ENCODE data around the gene GRIA2. TPM values are rescaled to one million over a fixed set of nuclear protein-coding genes. Genes with fewer than 3 reads are reported as not detected.

Gene GRIA2
- total RNA-seq, 2 donors from 2014 or later, result not detected

DNA sequence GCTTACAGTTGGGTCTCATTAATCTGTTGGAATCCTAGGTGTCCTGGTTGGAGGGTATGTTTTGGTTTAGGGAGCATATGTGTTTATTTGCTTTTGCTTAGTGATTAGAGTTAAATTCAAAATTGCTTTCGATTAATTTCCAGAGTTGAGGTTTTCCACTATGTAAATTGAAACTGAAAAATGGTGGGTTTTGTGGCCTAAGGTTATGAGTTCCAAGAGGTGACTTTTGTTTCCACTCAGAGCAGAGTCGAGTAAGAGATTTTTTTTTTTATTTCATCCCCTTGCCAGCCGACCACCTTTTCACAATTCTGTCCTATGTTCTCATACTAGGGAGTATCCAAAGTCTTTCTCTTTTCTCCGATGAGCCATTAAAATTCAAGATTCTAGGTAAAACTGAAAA is 66.9 kb downstream of the GRIA2 start:
- Histone ChIP-seq H3K4me3 (no peak overlapping the region), H3K36me3 (no peaks in the 10 kb centered on the region)
- TF ChIP-seq CTCF (IDR thresholded peaks at IDR 0.05), result no peak

GRCh38 chr4:157290622-157291021 is 70.1 kb downstream of the GRIA2 start:
- H3K4me1 ChIP-seq, result no peaks in the 10 kb centered on the region
- no peak for TF ChIP-seq CTCF (IDR thresholded peaks at IDR 0.05)
- no peak for DNase-seq (ENCODE audit: low spot score)
- H3K27ac ChIP-seq, result no peak overlapping the region
- H3K27me3 ChIP-seq, result no peaks in the 10 kb centered on the region
- no peaks in the 10 kb centered on the region for H3K36me3 ChIP-seq
- no peaks in the 10 kb centered on the region for H3K9me3 ChIP-seq
- no peak overlapping the region for H3K4me3 ChIP-seq

More for the DNA sequence above, 66.9 kb downstream of the GRIA2 start:
- Histone ChIP-seq H3K27ac (no peak overlapping the region), H3K27me3 (no peaks in the 10 kb centered on the region), H3K9me3 (no peaks in the 10 kb centered on the region), H3K4me1 (no peaks in the 10 kb centered on the region)
- DNase-seq (ENCODE audit: low spot score), result no peak

DNA sequence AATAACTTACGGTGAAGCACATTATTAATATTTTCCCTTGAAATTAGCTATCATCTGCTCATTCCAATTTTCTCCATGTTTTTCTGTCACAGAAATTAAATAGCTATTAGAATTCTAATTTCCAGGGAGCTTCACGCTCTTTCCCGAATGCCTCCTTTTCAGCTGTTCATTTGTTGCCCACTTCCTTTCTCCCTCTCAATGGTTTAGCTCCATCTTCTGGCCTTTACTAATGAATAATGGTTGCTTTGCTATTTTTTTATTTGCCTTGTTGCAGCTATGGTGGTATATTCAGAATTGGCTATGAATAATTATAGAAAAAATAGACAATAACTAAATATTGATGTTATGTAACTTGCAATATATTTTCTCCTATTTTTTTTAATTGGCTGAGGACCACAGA is 70.5 kb downstream of the GRIA2 start:
- no peaks in the 10 kb centered on the region for H3K9me3 ChIP-seq
- no peak for TF ChIP-seq CTCF (IDR thresholded peaks at IDR 0.05)
- no peak for DNase-seq (ENCODE audit: low spot score)
- no peaks in the 10 kb centered on the region for H3K36me3 ChIP-seq
- H3K4me1 ChIP-seq, result no peaks in the 10 kb centered on the region
- no peaks in the 10 kb centered on the region for H3K27me3 ChIP-seq
- no peak overlapping the region for H3K27ac ChIP-seq
- H3K4me3 ChIP-seq, result no peak overlapping the region

DNA sequence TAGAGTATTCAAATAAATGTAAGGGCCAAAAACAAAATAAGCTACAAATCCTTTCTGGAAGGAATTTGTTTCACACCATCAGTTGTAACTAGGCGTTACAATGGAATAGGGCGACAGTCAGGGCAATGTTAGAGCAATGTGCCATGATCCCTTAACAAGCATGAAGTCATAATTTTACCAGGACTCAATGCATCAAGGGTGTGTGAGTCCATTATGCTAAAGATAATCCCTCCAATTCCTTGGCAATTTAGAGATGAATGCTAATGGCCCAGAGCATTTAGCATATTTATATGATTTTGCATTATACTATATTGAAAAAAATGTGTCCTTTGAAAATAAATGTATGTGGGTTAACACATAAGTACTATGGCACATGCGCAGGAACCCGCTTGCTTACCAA is 73.1 kb downstream of the GRIA2 start:
- Histone ChIP-seq H3K36me3 (no peaks in the 10 kb centered on the region), H3K4me3 (no peak overlapping the region), H3K27me3 (no peaks in the 10 kb centered on the region), H3K27ac (no peak overlapping the region), H3K4me1 (no peaks in the 10 kb centered on the region), H3K9me3 (no peaks in the 10 kb centered on the region)
- TF ChIP-seq CTCF (IDR thresholded peaks at IDR 0.05), result no peak
- no peak for DNase-seq (ENCODE audit: low spot score)

DNA sequence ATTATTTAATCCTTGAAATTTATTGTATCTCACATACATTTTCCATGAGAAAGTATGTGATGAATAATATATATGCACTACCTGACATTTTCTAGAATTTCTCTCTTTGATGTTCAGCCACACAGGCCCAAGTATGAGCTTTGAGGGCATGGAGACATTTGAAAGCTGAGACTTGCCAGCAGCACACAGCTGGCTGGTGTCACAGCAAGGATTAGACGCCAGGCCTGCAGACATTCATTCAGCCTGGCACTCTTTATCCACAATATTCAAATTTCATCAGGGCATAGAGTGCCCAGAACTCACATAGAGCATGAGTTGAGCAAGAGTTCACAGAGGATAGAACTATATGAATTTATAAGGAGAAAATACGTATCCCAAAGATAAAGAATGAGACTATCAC is 74.0 kb downstream of the GRIA2 start:
- DNase-seq (ENCODE audit: low spot score), result no peak

More for the DNA sequence above, 74.0 kb downstream of the GRIA2 start:
- Histone ChIP-seq H3K27ac (no peak overlapping the region), H3K27me3 (no peaks in the 10 kb centered on the region), H3K4me1 (no peaks in the 10 kb centered on the region), H3K9me3 (no peaks in the 10 kb centered on the region), H3K36me3 (no peaks in the 10 kb centered on the region), H3K4me3 (no peak overlapping the region)
- TF ChIP-seq CTCF (IDR thresholded peaks at IDR 0.05), result no peak

All from right atrium auricular region (tissue), 2 donors.